Upper lobe of right lung (tissue), 1 donor: ENCODE results near the gene ANO10. TPM values are rescaled to one million over a fixed set of nuclear protein-coding genes. Genes with fewer than 3 reads are reported as not detected.
A peak's percentile ranks its signal among the peaks of the same experiment; 100 is the strongest.

Experiments used
- ATAC-seq: fragments of 200-7000 bp; cut with Tn5 transposase; one replicate; pipeline ENCODE4 v1.9.1; 2020; ENCODE audit warnings: mild to moderate bottlenecking, moderate library complexity
- DNase-seq: peaks from one replicate; pipeline ENCODE4 v3.0.0-alpha.2; 2020
- H3K27ac ChIP-seq: fragments of 200-600 bp; one replicate; pipeline ENCODE4 v1.8.0; 2022
- H3K27me3 ChIP-seq: fragments of 200-600 bp; one replicate; pipeline ENCODE4 v1.8.0; 2022; ENCODE audit warnings: mild to moderate bottlenecking
- H3K36me3 ChIP-seq: fragments of 200-600 bp; one replicate; pipeline ENCODE4 v1.8.0; 2022
- H3K4me1 ChIP-seq: fragments of 200-600 bp; one replicate; pipeline ENCODE4 v1.8.0; 2022
- H3K4me3 ChIP-seq: fragments of 200-600 bp; one replicate; pipeline ENCODE4 v1.8.0; 2022; ENCODE audit warnings: mild to moderate bottlenecking
- H3K9me3 ChIP-seq: fragments of 200-600 bp; one replicate; pipeline ENCODE4 v1.8.0; 2022
- intact Hi-C: fragments of 100-400 bp; cut with DNase I; formaldehyde crosslinking; loops from one replicate; pipeline ENCODE4 v1.11.0; 2022
- total RNA-seq: library from RNA; stranded (reverse); fragmentation: NEBNext Ultra II Directional; extraction: Animal tissue kit (Norgen Biotek cat#: 25700); gene quantifications from one replicate; pipeline ENCODE4 v1.2.1, GENCODE V29; 2021
- TF ChIP-seq, protein P1 (sequence below): fragments of 200-600 bp; IDR thresholded peaks from one replicate; pipeline ENCODE4 v1.8.0; 2022; ENCODE audit warnings: antibody characterized with exemption
- donor health status: DM: no; HTN: yes; CAD: no; lungs with severe emphysema.

ANO10 gene
- total RNA-seq, 1 donor from 2014 or later, result 30.6 TPM

DNA sequence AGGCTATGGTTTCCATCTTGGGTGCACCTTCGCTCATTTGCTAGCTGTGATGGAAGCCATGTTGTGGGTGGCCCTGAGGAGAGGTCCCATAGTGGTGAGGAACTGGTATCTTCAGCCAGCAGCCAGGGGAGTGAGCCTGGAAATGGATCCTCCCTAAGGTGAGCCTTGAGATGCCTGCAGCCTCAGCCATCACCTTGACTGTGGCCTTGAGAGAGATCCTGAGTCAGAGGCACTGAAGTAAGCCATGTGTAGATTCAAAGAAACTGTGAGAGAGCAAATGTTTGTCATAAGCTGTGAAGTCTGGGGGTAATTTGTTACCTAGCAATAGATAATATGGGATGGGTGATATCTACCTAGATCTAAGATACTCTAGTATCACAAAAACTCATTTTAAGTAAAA is 230.2 kb downstream of the ANO10 start:
- TF ChIP-seq, protein P1, sequence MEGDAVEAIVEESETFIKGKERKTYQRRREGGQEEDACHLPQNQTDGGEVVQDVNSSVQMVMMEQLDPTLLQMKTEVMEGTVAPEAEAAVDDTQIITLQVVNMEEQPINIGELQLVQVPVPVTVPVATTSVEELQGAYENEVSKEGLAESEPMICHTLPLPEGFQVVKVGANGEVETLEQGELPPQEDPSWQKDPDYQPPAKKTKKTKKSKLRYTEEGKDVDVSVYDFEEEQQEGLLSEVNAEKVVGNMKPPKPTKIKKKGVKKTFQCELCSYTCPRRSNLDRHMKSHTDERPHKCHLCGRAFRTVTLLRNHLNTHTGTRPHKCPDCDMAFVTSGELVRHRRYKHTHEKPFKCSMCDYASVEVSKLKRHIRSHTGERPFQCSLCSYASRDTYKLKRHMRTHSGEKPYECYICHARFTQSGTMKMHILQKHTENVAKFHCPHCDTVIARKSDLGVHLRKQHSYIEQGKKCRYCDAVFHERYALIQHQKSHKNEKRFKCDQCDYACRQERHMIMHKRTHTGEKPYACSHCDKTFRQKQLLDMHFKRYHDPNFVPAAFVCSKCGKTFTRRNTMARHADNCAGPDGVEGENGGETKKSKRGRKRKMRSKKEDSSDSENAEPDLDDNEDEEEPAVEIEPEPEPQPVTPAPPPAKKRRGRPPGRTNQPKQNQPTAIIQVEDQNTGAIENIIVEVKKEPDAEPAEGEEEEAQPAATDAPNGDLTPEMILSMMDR, result no peak
- H3K27ac ChIP-seq, result peak overlapping the region; percentile 25
- H3K4me3 ChIP-seq, result no peak overlapping the region
- intact Hi-C loops, result no loop called here
- no peaks in the 10 kb centered on the region for H3K9me3 ChIP-seq
- H3K36me3 ChIP-seq, result no peaks in the 10 kb centered on the region
- H3K27me3 ChIP-seq, result no peaks in the 10 kb centered on the region
- ATAC-seq (no peak), DNase-seq (no peak)
- H3K4me1 ChIP-seq, result peaks cover 23% of the 10 kb centered on the region

DNA sequence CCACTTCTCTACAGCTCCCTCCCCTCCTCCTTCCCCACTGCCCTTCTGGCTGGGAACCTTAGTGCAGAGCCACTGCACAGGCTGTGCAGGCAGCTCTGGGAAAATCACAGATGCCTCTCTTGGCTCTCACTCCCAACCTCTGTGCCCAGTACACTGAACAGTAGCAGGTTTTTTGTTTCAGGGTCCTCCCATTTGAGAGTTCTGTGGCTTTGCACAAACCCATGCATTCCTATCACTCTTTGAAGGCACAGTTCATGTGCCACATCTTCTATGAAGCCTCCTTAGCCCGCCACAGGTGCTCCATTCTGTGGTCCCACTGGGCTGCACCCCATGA is 231.6 kb downstream of the ANO10 start:
- no peaks in the 10 kb centered on the region for H3K9me3 ChIP-seq
- peaks cover 23% of the 10 kb centered on the region for H3K4me1 ChIP-seq
- ATAC-seq (peak; percentile 6), DNase-seq (no peak)
- peak overlapping the region; percentile 85 for H3K27ac ChIP-seq
- TF ChIP-seq, protein P1, result no peak
- no peak overlapping the region for H3K4me3 ChIP-seq
- intact Hi-C loops, result no loop called here
- no peaks in the 10 kb centered on the region for H3K27me3 ChIP-seq
- H3K36me3 ChIP-seq, result no peaks in the 10 kb centered on the region

DNA sequence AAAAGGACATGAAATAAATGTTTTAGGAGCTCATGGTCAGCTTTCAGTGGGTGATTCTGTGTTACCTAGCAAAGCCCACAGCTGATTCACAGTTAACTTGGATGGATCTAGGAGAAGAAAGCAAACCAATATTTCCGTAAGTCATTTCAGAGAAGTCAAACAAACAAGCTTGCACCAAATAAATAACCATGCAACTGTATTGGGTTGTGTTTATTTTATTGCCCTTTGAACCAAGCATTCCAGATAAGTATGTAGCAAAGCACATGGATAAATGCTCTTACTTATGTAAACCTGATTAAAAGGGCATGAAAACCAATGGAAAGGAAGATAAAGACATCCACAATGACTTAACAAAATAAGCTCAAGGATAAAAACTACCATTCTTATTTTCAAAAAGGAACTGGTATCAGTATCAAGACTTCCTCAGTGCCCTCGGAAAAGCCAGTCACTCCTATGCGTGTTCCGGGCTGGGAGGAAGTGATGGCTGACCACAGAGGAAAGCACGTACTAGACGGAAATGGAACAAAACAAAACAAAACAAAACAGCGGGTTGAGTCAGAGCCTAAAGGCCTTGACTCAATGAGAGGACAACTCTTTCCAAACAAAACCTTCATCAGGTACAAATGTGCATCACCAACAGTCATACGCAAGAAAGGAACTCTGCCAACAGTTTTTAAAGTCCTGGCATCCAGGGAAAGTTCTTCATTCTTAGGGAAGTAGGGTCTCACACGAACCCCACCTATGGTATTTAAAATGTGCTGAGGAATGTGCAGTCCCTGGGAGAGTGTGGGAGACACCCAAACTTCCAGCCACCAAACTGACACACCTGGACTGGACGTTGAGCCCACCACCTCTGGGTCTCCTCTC is 232.2 kb downstream of the ANO10 start:
- intact Hi-C loops, result no loop called here
- no peak for DNase-seq
- H3K4me1 ChIP-seq, result peaks cover 23% of the 10 kb centered on the region
- H3K4me3 ChIP-seq, result no peak overlapping the region
- H3K27ac ChIP-seq, result peak overlapping the region; percentile 85
- no peaks in the 10 kb centered on the region for H3K36me3 ChIP-seq
- ATAC-seq, result peak; percentile 89
- H3K27me3 ChIP-seq, result no peaks in the 10 kb centered on the region
- TF ChIP-seq, protein P1, result no peak
- H3K9me3 ChIP-seq, result no peaks in the 10 kb centered on the region

DNA sequence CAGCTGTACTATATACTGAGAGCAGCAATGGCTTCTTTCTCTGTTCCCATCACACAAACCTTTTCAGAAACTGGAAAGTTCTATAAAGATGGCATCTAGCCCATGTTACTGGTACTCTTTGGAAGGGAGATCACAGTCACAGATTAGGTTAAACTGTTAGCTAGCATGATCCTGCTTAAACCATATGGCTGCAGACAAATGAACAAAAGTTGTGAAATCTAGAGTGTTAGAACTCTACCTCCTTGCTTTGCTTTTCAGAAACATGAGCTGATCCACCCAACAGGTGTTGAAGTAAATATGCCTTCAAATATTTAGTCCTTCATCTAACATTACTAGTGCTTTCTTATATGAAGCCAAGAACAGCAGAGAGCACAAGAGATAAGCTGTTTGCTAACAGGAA is 232.9 kb downstream of the ANO10 start:
- Histone ChIP-seq H3K27me3 (no peaks in the 10 kb centered on the region), H3K4me3 (no peak overlapping the region), H3K36me3 (no peaks in the 10 kb centered on the region), H3K4me1 (peaks cover 23% of the 10 kb centered on the region), H3K27ac (peak overlapping the region; percentile 85), H3K9me3 (no peaks in the 10 kb centered on the region)
- intact Hi-C loops, result no loop called here
- ATAC-seq (no peak), DNase-seq (no peak)
- TF ChIP-seq, protein P1, result no peak

DNA sequence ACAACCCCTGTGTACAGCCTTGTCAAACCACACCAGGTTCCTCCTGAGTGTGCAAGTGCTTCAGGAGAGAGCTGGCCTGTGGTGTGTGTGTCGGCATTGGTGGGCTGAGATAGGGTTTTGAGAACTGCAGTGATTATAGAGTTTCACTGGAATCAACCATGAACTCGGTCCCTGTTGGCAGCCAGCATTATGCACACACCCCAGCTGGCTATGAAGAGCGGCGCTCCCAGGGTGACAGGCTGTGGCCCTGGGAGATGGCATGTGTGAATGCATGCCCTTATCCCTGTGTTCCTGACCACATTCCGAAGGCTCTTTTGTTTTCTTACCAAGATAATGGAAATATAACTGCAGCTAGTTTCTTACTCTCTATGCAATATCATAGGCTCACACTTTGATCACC is 233.6 kb downstream of the ANO10 start:
- Histone ChIP-seq H3K4me1 (peaks cover 23% of the 10 kb centered on the region), H3K27me3 (no peaks in the 10 kb centered on the region), H3K4me3 (no peak overlapping the region), H3K36me3 (no peaks in the 10 kb centered on the region), H3K27ac (peak overlapping the region; percentile 85), H3K9me3 (no peaks in the 10 kb centered on the region)
- intact Hi-C loops, result no loop called here
- ATAC-seq (no peak), DNase-seq (no peak)
- TF ChIP-seq, protein P1, result no peak
